Esophagus muscularis mucosa (tissue), 4 donors: ENCODE data around the gene TEX35. TPM values are rescaled to one million over a fixed set of nuclear protein-coding genes. Genes with fewer than 3 reads are reported as not detected.

Source experiments
- DNase-seq: peaks from one replicate; pipeline ENCODE4 v3.0.0-alpha.2; 2017; ENCODE audit errors: extremely low spot score
- H3K27ac ChIP-seq, 4 donors: fragments of 200-600 bp; sonication (generic); replicated peaks in 1 of 4; 1 replicate in 3 of 4; 2 replicates in 1 of 4; pipeline ENCODE4 v1.5.1; 2016 to 2019; ENCODE audit warnings: mild to moderate bottlenecking in 1 of 4
- H3K27me3 ChIP-seq, 4 donors: fragments of 200-600 bp; sonication (generic); one replicate each; pipeline versions ENCODE4 v1.5.1 to v1.6.0; 2016 to 2019
- H3K36me3 ChIP-seq, 4 donors: fragments of 200-600 bp; sonication (generic); one replicate each; pipeline ENCODE4 v1.5.1; 2016 to 2019
- H3K4me1 ChIP-seq, 4 donors: fragments of 200-600 bp; sonication (generic); one replicate each; pipeline ENCODE4 v1.5.1; 2016 to 2019
- H3K4me3 ChIP-seq, 4 donors: fragments of 200-600 bp; sonication (generic); 1 replicate in 2 of 4; 2 replicates in 2 of 4; pipeline ENCODE4 v1.5.1; 2016 to 2019; ENCODE audit warnings: mild to moderate bottlenecking in 4 of 4, moderate library complexity in 1 of 4
- H3K9me3 ChIP-seq, 4 donors: fragments of 200-600 bp; sonication (generic); 1 replicate in 3 of 4; 2 replicates in 1 of 4; pipeline ENCODE4 v1.5.1; 2016 to 2019
- EP300 ChIP-seq: sonication (generic); formaldehyde crosslinking; IDR thresholded peaks from one replicate; pipeline ENCODE4 v1.6.1; 2017; ENCODE audit warnings: antibody characterized with exemption
- POLR2A ChIP-seq: fragments of 450-650 bp; IDR thresholded peaks from one replicate; pipeline ENCODE4 v1.6.1; 2017; ENCODE audit warnings: antibody characterized with exemption, moderate library complexity, mild to moderate bottlenecking, low read depth
- POLR2AphosphoS5 ChIP-seq, 2 donors: sonication (generic); formaldehyde crosslinking; IDR thresholded peaks; one replicate each; pipeline ENCODE4 v1.6.1; 2017; ENCODE audit warnings: antibody characterized with exemption in 2 of 2
- WGBS: methylation state at CpG from one replicate; pipeline ENCODE4 v1.1.5; 2018; 5-methylcytosine and 5-hydroxymethylcytosine counted together
- intact Hi-C: fragments of 100-400 bp; cut with DNase I; formaldehyde crosslinking; loops from one replicate; pipeline ENCODE4 v1.15.1; 2023
- total RNA-seq, 4 donors: library from RNA; depleted of rRNA; stranded (reverse); fragments of >200 nt; gene quantifications; one replicate each; pipeline versions ENCODE4 v1.1.0 to v1.2.1, GENCODE V29; 2016
- TF ChIP-seq, protein P1 (sequence below), 3 experiments: fragments of 200-600 bp in 2 of 3; fragments of 450-650 bp in 1 of 3; sonication (generic) in 2 of 3; IDR thresholded peaks; one replicate each; pipeline ENCODE4 v1.5.1; 2017 to 2019; ENCODE audit warnings: antibody characterized with exemption in 3 of 3, mild to moderate bottlenecking in 2 of 3, moderate library complexity in 1 of 3

TEX35 gene
- total RNA-seq, 4 donors from 2014 or later, result not detected

DNA sequence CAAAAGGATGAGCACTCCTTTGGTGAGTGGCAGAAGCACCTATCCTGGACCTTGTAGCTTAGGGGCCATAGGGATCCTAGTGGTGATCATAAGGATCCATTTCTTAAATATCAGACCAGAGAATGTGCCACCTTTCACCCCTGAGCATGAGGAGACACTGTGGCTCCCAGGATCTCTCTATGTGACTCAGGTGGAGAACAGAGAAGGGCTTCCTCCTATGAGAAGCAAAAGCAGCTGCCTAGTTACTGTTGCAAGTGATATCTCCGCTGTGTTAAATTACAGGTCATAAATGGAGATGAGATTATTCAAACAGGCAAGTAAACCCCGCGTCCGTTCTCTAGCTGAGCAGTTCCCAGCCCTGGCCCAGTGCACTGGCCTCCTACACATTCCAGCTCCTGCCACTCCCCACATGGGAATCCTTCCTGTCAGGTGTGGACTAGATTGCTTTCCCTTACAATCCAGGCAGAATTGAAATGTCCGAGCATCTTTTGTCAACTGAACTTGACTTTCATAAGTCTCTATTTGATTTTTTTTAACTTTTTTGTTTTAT is 42.4 kb upstream of the TEX35 start:
- H3K27ac ChIP-seq, result no peak overlapping the region
- TF ChIP-seq POLR2A (no peak), POLR2AphosphoS5 (IDR thresholded peaks at IDR 0.05) (no peak), EP300 (no peak)
- TF ChIP-seq, protein P1, sequence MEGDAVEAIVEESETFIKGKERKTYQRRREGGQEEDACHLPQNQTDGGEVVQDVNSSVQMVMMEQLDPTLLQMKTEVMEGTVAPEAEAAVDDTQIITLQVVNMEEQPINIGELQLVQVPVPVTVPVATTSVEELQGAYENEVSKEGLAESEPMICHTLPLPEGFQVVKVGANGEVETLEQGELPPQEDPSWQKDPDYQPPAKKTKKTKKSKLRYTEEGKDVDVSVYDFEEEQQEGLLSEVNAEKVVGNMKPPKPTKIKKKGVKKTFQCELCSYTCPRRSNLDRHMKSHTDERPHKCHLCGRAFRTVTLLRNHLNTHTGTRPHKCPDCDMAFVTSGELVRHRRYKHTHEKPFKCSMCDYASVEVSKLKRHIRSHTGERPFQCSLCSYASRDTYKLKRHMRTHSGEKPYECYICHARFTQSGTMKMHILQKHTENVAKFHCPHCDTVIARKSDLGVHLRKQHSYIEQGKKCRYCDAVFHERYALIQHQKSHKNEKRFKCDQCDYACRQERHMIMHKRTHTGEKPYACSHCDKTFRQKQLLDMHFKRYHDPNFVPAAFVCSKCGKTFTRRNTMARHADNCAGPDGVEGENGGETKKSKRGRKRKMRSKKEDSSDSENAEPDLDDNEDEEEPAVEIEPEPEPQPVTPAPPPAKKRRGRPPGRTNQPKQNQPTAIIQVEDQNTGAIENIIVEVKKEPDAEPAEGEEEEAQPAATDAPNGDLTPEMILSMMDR (IDR thresholded peaks at IDR 0.05), result no peak
- no peaks in the 10 kb centered on the region for H3K27me3 ChIP-seq
- H3K9me3 ChIP-seq, result no peaks in the 10 kb centered on the region
- H3K4me1 ChIP-seq, result no peaks in the 10 kb centered on the region
- H3K4me3 ChIP-seq, result no peak overlapping the region
- no peak for DNase-seq
- H3K36me3 ChIP-seq, result peaks cover 14 to 91% (median 43%) of the 10 kb centered on the region in 4 donors
- intact Hi-C loops, result no loop called here
- WGBS, result 85% methylated on average over 5 of the region's 5 CpGs

GRCh38 chr1:178472531-178472930 is 40.4 kb upstream of the TEX35 start:
- no peak overlapping the region for H3K4me3 ChIP-seq
- H3K4me1 ChIP-seq, result no peaks in the 10 kb centered on the region
- H3K36me3 ChIP-seq, result peaks cover 10 to 90% (median 24%) of the 10 kb centered on the region in 4 donors
- TF ChIP-seq, protein P1 (IDR thresholded peaks at IDR 0.05), result no peak
- no peak for TF ChIP-seq POLR2A
- TF ChIP-seq EP300, result no peak
- TF ChIP-seq POLR2AphosphoS5 (IDR thresholded peaks at IDR 0.05), result no peak
- intact Hi-C loops, result no loop called here
- no peak overlapping the region for H3K27ac ChIP-seq
- no peaks in the 10 kb centered on the region for H3K27me3 ChIP-seq
- no peak for DNase-seq
- no peaks in the 10 kb centered on the region for H3K9me3 ChIP-seq

GRCh38 chr1:178477373-178477772 is 35.5 kb upstream of the TEX35 start:
- WGBS, result 88% methylated on average over 4 of the region's 4 CpGs
- TF ChIP-seq, protein P1 (IDR thresholded peaks at IDR 0.05), result no peak
- no peak for TF ChIP-seq POLR2A
- TF ChIP-seq EP300, result no peak
- no peak for TF ChIP-seq POLR2AphosphoS5 (IDR thresholded peaks at IDR 0.05)
- no peak overlapping the region for H3K27ac ChIP-seq
- no peak overlapping the region for H3K4me3 ChIP-seq
- H3K36me3 ChIP-seq, result peaks cover 10 to 60% (median 12%) of the 10 kb centered on the region in 4 donors
- no peak for DNase-seq
- H3K27me3 ChIP-seq, result no peaks in the 10 kb centered on the region
- no peaks in the 10 kb centered on the region for H3K9me3 ChIP-seq
- H3K4me1 ChIP-seq, result no peaks in the 10 kb centered on the region
- intact Hi-C loops, result no loop called here

DNA sequence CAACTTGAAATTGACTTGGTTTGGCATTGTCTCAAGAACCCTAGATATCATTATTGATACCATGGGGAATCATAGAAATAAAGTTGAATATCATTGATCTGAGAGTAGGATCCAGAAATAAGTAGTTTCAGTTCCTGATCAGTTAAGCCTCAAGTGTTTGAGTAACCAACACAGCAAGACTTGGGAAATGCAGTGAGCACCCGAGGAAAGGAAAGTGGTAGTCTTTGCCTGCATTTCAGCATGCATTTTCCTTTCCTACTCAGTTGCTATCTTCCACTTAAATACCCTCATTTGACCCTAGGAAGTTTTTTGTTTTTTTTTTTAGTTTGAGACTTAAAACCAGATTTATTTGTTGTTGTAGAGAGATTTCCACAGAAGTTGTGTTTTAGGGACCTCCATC is 35.1 kb upstream of the TEX35 start:
- no peaks in the 10 kb centered on the region for H3K27me3 ChIP-seq
- no peak for DNase-seq
- no peak for TF ChIP-seq POLR2A
- no peak for TF ChIP-seq POLR2AphosphoS5 (IDR thresholded peaks at IDR 0.05)
- TF ChIP-seq, protein P1 (IDR thresholded peaks at IDR 0.05), result no peak
- TF ChIP-seq EP300, result no peak
- no peak overlapping the region for H3K4me3 ChIP-seq
- H3K9me3 ChIP-seq, result no peaks in the 10 kb centered on the region
- H3K4me1 ChIP-seq, result no peaks in the 10 kb centered on the region
- intact Hi-C loops, result no loop called here
- H3K36me3 ChIP-seq, result peaks cover 9 to 55% (median 9%) of the 10 kb centered on the region in 4 donors
- no peak overlapping the region for H3K27ac ChIP-seq
- WGBS, result 63% methylated on average over 1 of the region's 1 CpG
